Astrocyte of the cerebellum (primary cell): Measurements from ENCODE around the gene RMRP.
"Not testable (repeated sequence)": the region's sequence is repeated elsewhere in the genome, so short reads cannot be mapped to it uniquely, and the experiment has no call there.

ENCODE experiments used
- DNase-seq: peaks from one replicate; pipeline ENCODE4 v3.0.0-alpha.2; 2011; ENCODE audit warnings: low read depth
- H3K4me3 ChIP-seq: 2 replicates; pipeline ENCODE4 v1.5.1; 2011; ENCODE audit warnings: mild to moderate bottlenecking, low read depth, low read length, moderate library complexity
- CTCF ChIP-seq: IDR thresholded peaks from 2 replicates; pipeline ENCODE4 v1.5.1; 2012; ENCODE audit warnings: low read length, low read depth, moderate library complexity, mild to moderate bottlenecking; ENCODE audit errors: missing control alignments
- in situ Hi-C: cut with HindIII; loops from 2 replicates; pipeline ENCODE4 v1.10.0; 2017; ENCODE audit warnings: low sequenced_read_pairs

Gene RMRP

GRCh38 chr9:35636877-35637246, 21.0 kb downstream of the RMRP start:
- DNase-seq, H3K4me3 ChIP-seq, in situ Hi-C loops: not testable (repeated sequence)

- no peak for TF ChIP-seq CTCF
- H3K4me3 ChIP-seq: no peak overlapping the region
- in situ Hi-C loops: no loop called here
- DNase-seq: no peak
These were observed 21.5 kb downstream of the RMRP start for GRCh38 chr9:35636135-35636876.

- no peak overlapping the region for H3K4me3 ChIP-seq
- no peak for DNase-seq
- no peak for TF ChIP-seq CTCF
- in situ Hi-C loops: no loop called here
These were observed 22.1 kb downstream of the RMRP start for GRCh38 chr9:35635730-35636129.

- no peak for TF ChIP-seq CTCF
- in situ Hi-C loops: no loop called here
- no peak for DNase-seq
- H3K4me3 ChIP-seq: no peak overlapping the region
These were observed 28.2 kb downstream of the RMRP start for GRCh38 chr9:35629597-35629996.

GRCh38 chr9:35628389-35628991, 29.3 kb downstream of the RMRP start:
- H3K4me3 ChIP-seq: no peak overlapping the region
- DNase-seq: no peak
- in situ Hi-C loops: no loop called here
- no peak for TF ChIP-seq CTCF

GRCh38 chr9:35627575-35627974, 30.2 kb downstream of the RMRP start:
- TF ChIP-seq CTCF: no peak
- in situ Hi-C loops: no loop called here
- DNase-seq: no peak
- H3K4me3 ChIP-seq: no peak overlapping the region

- no peak for TF ChIP-seq CTCF
- in situ Hi-C loops: no loop called here
- no peak for DNase-seq
- H3K4me3 ChIP-seq: no peak overlapping the region
These were observed 38.0 kb downstream of the RMRP start for GRCh38 chr9:35619800-35620158.
